GM10266 (cell line): ENCODE data around the gene ZNF560.

Source experiments
- DNase-seq: peaks from one replicate; pipeline ENCODE4 v3.0.0; 2012; ENCODE audit errors: extremely low spot score
- CTCF ChIP-seq: IDR thresholded peaks from 2 replicates; pipeline ENCODE4 v1.5.1; 2012; ENCODE audit warnings: mild to moderate bottlenecking, low read depth; ENCODE audit not compliant: control insufficient read depth, insufficient read depth; ENCODE audit errors: missing control alignments

ZNF560 gene

GRCh38 chr19:9474975-9475374 is 23.4 kb downstream of the ZNF560 start:
- DNase-seq: no peak
- TF ChIP-seq CTCF: no peak

- no peak for DNase-seq
- TF ChIP-seq CTCF: no peak
Measured at GRCh38 chr19:9467161-9467560, 31.3 kb downstream of the ZNF560 start.

GRCh38 chr19:9461938-9462337 is 36.5 kb downstream of the ZNF560 start:
- TF ChIP-seq CTCF: no peak

GRCh38 chr19:9456018-9456689 is 42.3 kb downstream of the ZNF560 start:
- no peak for DNase-seq
- no peak for TF ChIP-seq CTCF

More at GRCh38 chr19:9461938-9462337, 36.5 kb downstream of the ZNF560 start:
- DNase-seq: no peak

- no peak for DNase-seq
- TF ChIP-seq CTCF: no peak
Measured at GRCh38 chr19:9453953-9454352, 44.5 kb downstream of the ZNF560 start.

- DNase-seq: no peak
- TF ChIP-seq CTCF: no peak
Measured at GRCh38 chr19:9445037-9445436, 53.4 kb downstream of the ZNF560 start.

GRCh38 chr19:9436358-9436757 is 62.1 kb downstream of the ZNF560 start:
- no peak for TF ChIP-seq CTCF
- DNase-seq: no peak
